ENCODE measurements around the gene DLG2.

The DLG2 gene

GRCh38 chr11:83941050-83941449 is 1686.1 kb downstream of the DLG2 start:
- no peaks in the 10 kb centered on the region for H3K27me3 ChIP-seq (ENCODE audit: control insufficient read depth, insufficient read depth, low read length)
- no peak overlapping the region for H3K4me2 ChIP-seq (ENCODE audit: low read length)
- no peaks in the 10 kb centered on the region for H3K36me3 ChIP-seq (ENCODE audit: insufficient read depth, low read length)
- no peak overlapping the region for H3K4me3 ChIP-seq (ENCODE audit: low read length)
- no peaks in the 10 kb centered on the region for H3K4me1 ChIP-seq (ENCODE audit: control insufficient read depth, insufficient read depth, low read length)
- no peaks in the 10 kb centered on the region for H3K9me3 ChIP-seq (replicated peaks; ENCODE audit: low read length)
- H3K9ac ChIP-seq (ENCODE audit: low read depth, low read length): no peak overlapping the region

- H3K27me3 ChIP-seq (ENCODE audit: control insufficient read depth, insufficient read depth, low read length): no peaks in the 10 kb centered on the region
- no peak overlapping the region for H3K9ac ChIP-seq (ENCODE audit: low read depth, low read length)
- H3K4me3 ChIP-seq (ENCODE audit: low read length): no peak overlapping the region
- H3K4me2 ChIP-seq (ENCODE audit: low read length): no peak overlapping the region
- no peaks in the 10 kb centered on the region for H3K4me1 ChIP-seq (ENCODE audit: control insufficient read depth, insufficient read depth, low read length)
- H3K9me3 ChIP-seq (replicated peaks; ENCODE audit: low read length): no peaks in the 10 kb centered on the region
- no peaks in the 10 kb centered on the region for H3K36me3 ChIP-seq (ENCODE audit: insufficient read depth, low read length)
These were observed 1689.0 kb downstream of the DLG2 start for GRCh38 chr11:83938148-83938547.

- Histone ChIP-seq H3K9ac (ENCODE audit: low read depth, low read length) (no peak overlapping the region), H3K4me1 (ENCODE audit: control insufficient read depth, insufficient read depth, low read length) (no peaks in the 10 kb centered on the region), H3K27me3 (ENCODE audit: control insufficient read depth, insufficient read depth, low read length) (no peaks in the 10 kb centered on the region), H3K9me3 (replicated peaks; ENCODE audit: low read length) (no peaks in the 10 kb centered on the region), H3K36me3 (ENCODE audit: insufficient read depth, low read length) (no peaks in the 10 kb centered on the region), H3K4me3 (ENCODE audit: low read length) (no peak overlapping the region), H3K4me2 (ENCODE audit: low read length) (no peak overlapping the region)
These were observed 1694.1 kb downstream of the DLG2 start for GRCh38 chr11:83933008-83933407.

GRCh38 chr11:83927422-83927821 is 1699.7 kb downstream of the DLG2 start:
- Histone ChIP-seq H3K9me3 (replicated peaks; ENCODE audit: low read length) (no peaks in the 10 kb centered on the region), H3K27me3 (ENCODE audit: control insufficient read depth, insufficient read depth, low read length) (no peaks in the 10 kb centered on the region), H3K4me2 (ENCODE audit: low read length) (no peak overlapping the region), H3K4me3 (ENCODE audit: low read length) (no peak overlapping the region), H3K36me3 (ENCODE audit: insufficient read depth, low read length) (no peaks in the 10 kb centered on the region), H3K4me1 (ENCODE audit: control insufficient read depth, insufficient read depth, low read length) (no peaks in the 10 kb centered on the region), H3K9ac (ENCODE audit: low read depth, low read length) (no peak overlapping the region)

GRCh38 chr11:83924795-83925542 is 1702.2 kb downstream of the DLG2 start:
- Histone ChIP-seq H3K4me1 (ENCODE audit: control insufficient read depth, insufficient read depth, low read length) (no peaks in the 10 kb centered on the region), H3K9ac (ENCODE audit: low read depth, low read length) (no peak overlapping the region), H3K4me3 (ENCODE audit: low read length) (no peak overlapping the region), H3K9me3 (replicated peaks; ENCODE audit: low read length) (no peaks in the 10 kb centered on the region), H3K36me3 (ENCODE audit: insufficient read depth, low read length) (no peaks in the 10 kb centered on the region), H3K27me3 (ENCODE audit: control insufficient read depth, insufficient read depth, low read length) (no peaks in the 10 kb centered on the region), H3K4me2 (ENCODE audit: low read length) (no peak overlapping the region)

- Histone ChIP-seq H3K27me3 (ENCODE audit: control insufficient read depth, insufficient read depth, low read length) (no peaks in the 10 kb centered on the region), H3K9me3 (replicated peaks; ENCODE audit: low read length) (no peaks in the 10 kb centered on the region), H3K9ac (ENCODE audit: low read depth, low read length) (no peak overlapping the region), H3K4me3 (ENCODE audit: low read length) (no peak overlapping the region), H3K4me2 (ENCODE audit: low read length) (no peak overlapping the region), H3K4me1 (ENCODE audit: control insufficient read depth, insufficient read depth, low read length) (no peaks in the 10 kb centered on the region), H3K36me3 (ENCODE audit: insufficient read depth, low read length) (no peaks in the 10 kb centered on the region)
These were observed 1703.2 kb downstream of the DLG2 start for GRCh38 chr11:83923961-83924360.

GRCh38 chr11:83922953-83923352 is 1704.2 kb downstream of the DLG2 start:
- Histone ChIP-seq H3K36me3 (ENCODE audit: insufficient read depth, low read length) (no peaks in the 10 kb centered on the region), H3K4me2 (ENCODE audit: low read length) (no peak overlapping the region), H3K9me3 (replicated peaks; ENCODE audit: low read length) (no peaks in the 10 kb centered on the region), H3K9ac (ENCODE audit: low read depth, low read length) (no peak overlapping the region), H3K4me1 (ENCODE audit: control insufficient read depth, insufficient read depth, low read length) (no peaks in the 10 kb centered on the region), H3K27me3 (ENCODE audit: control insufficient read depth, insufficient read depth, low read length) (no peaks in the 10 kb centered on the region), H3K4me3 (ENCODE audit: low read length) (no peak overlapping the region)

GRCh38 chr11:83922318-83922717 is 1704.8 kb downstream of the DLG2 start:
- no peaks in the 10 kb centered on the region for H3K9me3 ChIP-seq (replicated peaks; ENCODE audit: low read length)
- H3K27me3 ChIP-seq (ENCODE audit: control insufficient read depth, insufficient read depth, low read length): no peaks in the 10 kb centered on the region
- no peak overlapping the region for H3K4me2 ChIP-seq (ENCODE audit: low read length)
- no peaks in the 10 kb centered on the region for H3K36me3 ChIP-seq (ENCODE audit: insufficient read depth, low read length)
- H3K4me1 ChIP-seq (ENCODE audit: control insufficient read depth, insufficient read depth, low read length): no peaks in the 10 kb centered on the region
- no peak overlapping the region for H3K4me3 ChIP-seq (ENCODE audit: low read length)
- H3K9ac ChIP-seq (ENCODE audit: low read depth, low read length): no peak overlapping the region

- H3K27me3 ChIP-seq (ENCODE audit: control insufficient read depth, insufficient read depth, low read length): no peaks in the 10 kb centered on the region
- no peak overlapping the region for H3K9ac ChIP-seq (ENCODE audit: low read depth, low read length)
- H3K4me2 ChIP-seq (ENCODE audit: low read length): no peak overlapping the region
- no peaks in the 10 kb centered on the region for H3K9me3 ChIP-seq (replicated peaks; ENCODE audit: low read length)
- H3K4me3 ChIP-seq (ENCODE audit: low read length): no peak overlapping the region
- H3K36me3 ChIP-seq (ENCODE audit: insufficient read depth, low read length): no peaks in the 10 kb centered on the region
- H3K4me1 ChIP-seq (ENCODE audit: control insufficient read depth, insufficient read depth, low read length): no peaks in the 10 kb centered on the region
These were observed 1705.5 kb downstream of the DLG2 start for GRCh38 chr11:83921447-83922192.

GRCh38 chr11:83918476-83918875 is 1708.7 kb downstream of the DLG2 start:
- Histone ChIP-seq H3K27me3 (ENCODE audit: control insufficient read depth, insufficient read depth, low read length) (no peaks in the 10 kb centered on the region), H3K4me1 (ENCODE audit: control insufficient read depth, insufficient read depth, low read length) (no peaks in the 10 kb centered on the region), H3K9ac (ENCODE audit: low read depth, low read length) (no peak overlapping the region), H3K4me2 (ENCODE audit: low read length) (no peak overlapping the region), H3K4me3 (ENCODE audit: low read length) (no peak overlapping the region), H3K36me3 (ENCODE audit: insufficient read depth, low read length) (no peaks in the 10 kb centered on the region), H3K9me3 (replicated peaks; ENCODE audit: low read length) (no peaks in the 10 kb centered on the region)

GRCh38 chr11:83914995-83915394 is 1712.1 kb downstream of the DLG2 start:
- Histone ChIP-seq H3K36me3 (ENCODE audit: insufficient read depth, low read length) (no peaks in the 10 kb centered on the region), H3K9ac (ENCODE audit: low read depth, low read length) (no peak overlapping the region), H3K27me3 (ENCODE audit: control insufficient read depth, insufficient read depth, low read length) (no peaks in the 10 kb centered on the region), H3K9me3 (replicated peaks; ENCODE audit: low read length) (no peaks in the 10 kb centered on the region), H3K4me2 (ENCODE audit: low read length) (no peak overlapping the region), H3K4me3 (ENCODE audit: low read length) (no peak overlapping the region), H3K4me1 (ENCODE audit: control insufficient read depth, insufficient read depth, low read length) (no peaks in the 10 kb centered on the region)

Data from skeletal muscle satellite cell (primary cell).